Measurements from ENCODE around the gene ADCY7.

GRCh38 chr16:50253514-50253910 lies 12.8 kb upstream of the ADCY7 start:
- TF ChIP-seq CTCF (conservative IDR thresholded peaks at IDR 0.05 in 1 of 2, IDR thresholded peaks at IDR 0.05 in 1 of 2; ENCODE audit: low read depth in 1 of 2, low read length in 2 of 2) (no peak), EZH2 (IDR thresholded peaks at IDR 0.05; ENCODE audit: low read length, missing control alignments) (no peak)
